Renal cortical epithelial cell (primary cell): ENCODE measurements around the gene KIAA1191. TPM values are rescaled to one million over a fixed set of nuclear protein-coding genes. Genes with fewer than 3 reads are reported as not detected.
"Not testable (repeated sequence)": the region's sequence is repeated elsewhere in the genome, so short reads cannot be mapped to it uniquely, and the experiment has no call there.

ENCODE experiments used
- DNase-seq: peaks from one replicate; pipeline ENCODE4 v3.0.0-alpha.2; 2011; ENCODE audit warnings: low read depth
- total RNA-seq: library from RNA; depleted of rRNA; stranded (reverse); fragments of >200 nt; gene quantifications from 2 replicates; pipeline ENCODE4 v1.2.3, GENCODE V29; 2014

The KIAA1191 gene
- 101 TPM in 2 replicates for total RNA-seq

DNA sequence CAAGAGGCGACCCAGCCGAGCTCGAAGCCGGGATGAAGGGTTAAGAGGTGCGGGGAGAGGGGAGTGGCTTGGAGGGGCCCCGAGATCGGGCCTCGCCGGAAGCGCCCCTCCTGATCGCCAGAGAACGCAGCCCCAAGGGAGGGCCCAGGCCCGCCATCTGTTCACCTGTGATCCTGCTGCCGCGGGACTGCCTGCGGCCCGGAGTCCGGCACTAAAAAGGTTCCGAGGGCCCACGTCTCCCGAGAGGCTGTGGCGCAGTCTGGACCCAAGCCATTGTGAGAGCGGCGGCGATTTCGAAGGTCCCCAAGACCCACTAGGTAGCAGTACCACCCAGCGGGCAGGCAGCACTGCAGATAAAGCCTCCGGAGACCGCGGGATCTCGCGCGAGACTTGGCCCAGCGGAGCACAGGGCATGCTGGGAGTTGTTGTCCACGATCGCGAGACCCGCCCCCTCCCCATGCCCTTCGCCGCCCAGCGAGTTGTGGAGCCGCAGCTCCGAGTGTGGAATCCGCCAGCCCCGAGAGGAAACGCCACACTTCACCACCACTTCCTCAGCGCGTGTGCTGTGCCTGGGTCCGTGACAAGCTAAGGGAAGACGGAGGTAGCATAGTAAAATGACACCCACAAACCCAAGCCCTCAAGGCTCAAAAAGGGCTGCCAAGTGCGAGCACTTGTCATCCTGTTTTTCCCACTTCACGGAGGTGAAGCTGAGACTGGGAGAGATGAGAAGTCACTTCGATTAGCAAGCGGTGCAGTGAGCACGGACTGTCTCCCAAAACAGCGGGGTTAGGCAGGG, at the start of gene KIAA1191:
Gene KIAA1191 (minus strand): TSS at position 328 of the 796 bp plus-strand sequence. CDS start 2,256 bp downstream, outside the sequence.
- DNase-seq: peak; percentile 86

- no peak for DNase-seq
Observed at GRCh38 chr5:176410486-176411180, 49.1 kb upstream of the KIAA1191 start.

GRCh38 chr5:176409765-176410164, 48.2 kb upstream of the KIAA1191 start:
- DNase-seq: no peak

GRCh38 chr5:176408590-176408989, 47.0 kb upstream of the KIAA1191 start:
- no peak for DNase-seq

DNA sequence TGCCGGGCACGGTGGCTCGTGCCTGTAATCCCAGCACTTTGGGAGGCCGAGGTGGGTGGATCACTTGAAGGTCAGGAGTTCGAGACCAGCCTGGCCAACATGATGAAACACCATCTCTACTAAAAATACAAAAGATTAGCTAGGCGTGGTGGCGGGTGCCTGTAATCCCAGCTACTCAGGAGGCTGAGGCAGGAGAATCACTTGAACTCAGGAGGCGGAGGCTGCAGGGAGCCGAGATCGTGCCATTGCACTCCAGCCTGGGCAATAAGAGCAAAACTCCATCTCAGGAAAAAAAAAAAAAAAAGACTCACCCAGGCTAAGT, 46.6 kb upstream of the KIAA1191 start:
- DNase-seq: not testable (repeated sequence)

DNA sequence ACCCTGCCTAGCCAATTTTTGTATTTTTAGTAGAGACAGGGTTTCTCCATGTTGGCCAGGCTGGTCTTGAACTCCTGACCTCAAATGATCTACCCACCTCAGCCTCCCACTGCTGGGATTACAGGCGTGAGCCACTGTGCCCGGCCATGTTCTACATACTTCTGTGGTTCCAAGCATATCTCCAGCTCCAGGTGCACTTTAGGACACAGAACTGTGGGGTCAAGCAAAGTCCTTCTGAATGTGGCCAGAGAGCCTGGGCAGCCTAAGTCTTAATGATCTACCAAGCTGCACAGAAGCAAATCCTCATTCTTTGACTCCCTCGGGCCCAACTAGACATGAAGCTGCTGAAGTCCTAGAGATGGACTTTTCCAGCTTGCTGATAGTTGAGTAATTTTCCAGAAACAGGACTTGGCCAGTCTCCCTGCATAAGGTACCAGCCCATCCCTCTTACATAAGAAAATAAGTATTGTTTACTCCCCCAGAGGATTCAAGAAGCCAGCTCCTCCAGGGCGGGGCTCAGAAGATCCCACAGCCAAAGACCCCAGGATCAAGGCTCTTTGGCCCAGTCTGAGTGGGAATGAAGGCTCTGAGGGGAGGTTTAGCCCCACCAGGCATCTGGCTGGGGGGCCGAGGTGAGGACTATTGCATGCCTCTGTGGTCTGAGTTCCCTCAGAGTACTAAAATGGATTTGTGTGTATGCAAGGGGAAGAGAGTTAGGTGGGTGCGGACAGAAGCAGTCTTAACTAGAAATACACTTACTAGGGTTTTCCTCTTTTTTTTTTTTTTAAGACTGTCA, 46.1 kb upstream of the KIAA1191 start:
- DNase-seq: no peak

DNA sequence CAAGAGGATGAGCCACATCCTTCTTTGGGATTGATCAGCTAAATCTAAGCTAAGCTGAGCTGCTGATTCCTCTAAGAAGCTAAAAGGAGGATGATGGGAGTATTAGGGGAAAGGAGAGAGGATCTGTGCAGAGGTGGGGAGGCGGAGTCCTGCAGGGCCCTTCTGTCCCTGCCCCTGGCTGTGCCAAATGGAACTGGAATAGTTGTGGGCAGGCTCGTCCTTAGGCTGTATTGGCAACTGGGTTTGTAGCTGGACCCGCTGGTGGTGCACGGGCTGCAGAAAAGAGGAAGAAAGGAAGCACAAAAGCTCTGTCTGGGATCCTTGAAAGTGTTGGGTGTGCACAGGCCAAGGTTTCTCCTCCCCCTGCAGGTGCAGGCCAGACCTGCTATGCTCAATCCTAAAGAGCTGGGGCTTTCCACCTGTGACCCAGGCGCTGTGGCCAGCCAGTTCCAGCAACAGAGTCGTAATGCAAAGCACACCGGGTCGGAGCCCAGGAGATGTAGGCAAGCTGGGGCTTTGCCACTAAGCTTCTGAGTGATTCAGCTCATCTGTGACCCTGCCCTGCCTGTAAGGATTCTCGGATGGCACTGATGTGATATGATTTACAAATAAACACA, 45.0 kb upstream of the KIAA1191 start:
- no peak for DNase-seq

GRCh38 chr5:176405656-176406435, 44.3 kb upstream of the KIAA1191 start:
- DNase-seq: no peak

DNA sequence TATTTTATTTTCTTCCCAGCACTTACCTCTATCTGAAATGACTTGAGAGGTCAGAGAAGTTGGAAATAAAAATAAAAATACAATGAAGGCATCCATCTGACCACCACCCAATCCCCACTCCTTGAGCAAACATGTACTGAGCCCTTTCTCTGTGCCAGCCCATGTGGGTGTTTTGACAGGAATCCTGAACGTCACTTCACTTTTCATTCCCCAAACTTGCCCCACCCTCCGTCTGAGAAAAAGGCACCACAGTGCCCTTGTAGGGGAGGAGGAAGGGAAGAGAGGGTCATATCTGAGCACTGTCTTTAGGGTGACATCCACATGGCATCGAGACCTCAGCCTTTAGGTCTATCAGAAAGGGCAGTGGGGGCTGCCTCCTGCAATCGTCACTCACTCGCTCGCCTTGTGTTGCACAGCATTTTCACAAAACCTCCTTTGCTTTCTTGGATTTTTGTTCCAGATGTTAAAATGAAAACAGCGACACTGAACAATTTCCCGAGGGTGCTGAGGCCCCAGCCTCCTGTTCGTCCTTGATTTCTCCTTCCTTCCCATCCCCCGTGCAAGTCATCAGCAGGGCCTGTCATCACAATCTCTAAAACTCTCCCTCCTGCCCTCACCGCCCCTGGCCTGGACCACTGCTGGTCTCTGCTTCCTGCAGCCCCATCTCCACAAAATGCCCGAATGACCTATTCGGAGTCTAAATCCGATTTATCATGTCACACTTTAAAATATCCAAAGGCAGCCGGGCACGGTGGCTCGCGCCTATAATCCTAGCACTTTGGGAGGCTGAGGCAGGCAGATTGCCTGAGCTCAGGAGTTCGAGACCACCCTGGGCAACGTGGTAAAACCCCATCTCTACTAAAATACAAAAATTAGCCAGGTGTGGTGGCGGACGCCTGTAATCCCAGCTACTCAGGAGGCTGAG, 40.0 kb upstream of the KIAA1191 start:
- DNase-seq: no peak

- no peak for DNase-seq
Observed at GRCh38 chr5:176400382-176401156, 39.0 kb upstream of the KIAA1191 start.

DNA sequence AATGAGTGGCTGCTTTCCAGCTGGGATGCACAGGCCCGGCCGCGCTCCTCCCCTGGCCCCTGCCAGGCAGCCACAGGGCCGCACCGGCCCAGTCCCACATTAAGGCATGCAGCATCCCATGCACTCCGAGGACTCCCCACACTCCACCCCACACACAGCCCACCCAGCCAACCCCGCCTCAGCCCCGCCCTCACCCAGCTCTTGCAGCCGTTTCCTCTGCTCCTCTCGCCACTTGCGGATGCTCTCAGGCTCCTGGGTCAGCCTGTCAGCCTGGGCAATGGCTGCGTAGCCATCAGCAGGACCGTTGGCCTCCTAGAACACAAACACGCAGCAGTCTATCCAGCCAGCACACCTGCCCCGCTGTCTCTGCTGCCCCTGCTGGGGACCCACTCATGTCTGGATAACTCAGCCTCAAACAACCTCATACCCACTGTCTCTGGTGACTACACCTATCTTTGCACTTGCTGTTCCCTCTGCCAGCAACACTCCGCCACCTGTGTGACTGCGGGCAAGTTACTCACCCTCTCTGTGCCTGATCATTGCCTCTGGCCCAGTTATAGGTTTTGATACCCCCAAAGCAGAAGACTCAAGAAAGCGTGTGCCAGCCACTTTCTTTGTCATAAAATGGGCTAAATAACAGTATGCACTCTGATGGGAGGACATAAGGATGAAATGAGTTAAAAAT, 36.3 kb upstream of the KIAA1191 start:
- DNase-seq: no peak

- DNase-seq: no peak
Observed at GRCh38 chr5:176396330-176396729, 34.8 kb upstream of the KIAA1191 start.

- no peak for DNase-seq
Observed at GRCh38 chr5:176394881-176395675, 33.5 kb upstream of the KIAA1191 start.

GRCh38 chr5:176394096-176394495, 32.5 kb upstream of the KIAA1191 start:
- no peak for DNase-seq

- no peak for DNase-seq
Observed at GRCh38 chr5:176392526-176392925, 31.0 kb upstream of the KIAA1191 start.

GRCh38 chr5:176391999-176392398, 30.4 kb upstream of the KIAA1191 start:
- DNase-seq: no peak

DNA sequence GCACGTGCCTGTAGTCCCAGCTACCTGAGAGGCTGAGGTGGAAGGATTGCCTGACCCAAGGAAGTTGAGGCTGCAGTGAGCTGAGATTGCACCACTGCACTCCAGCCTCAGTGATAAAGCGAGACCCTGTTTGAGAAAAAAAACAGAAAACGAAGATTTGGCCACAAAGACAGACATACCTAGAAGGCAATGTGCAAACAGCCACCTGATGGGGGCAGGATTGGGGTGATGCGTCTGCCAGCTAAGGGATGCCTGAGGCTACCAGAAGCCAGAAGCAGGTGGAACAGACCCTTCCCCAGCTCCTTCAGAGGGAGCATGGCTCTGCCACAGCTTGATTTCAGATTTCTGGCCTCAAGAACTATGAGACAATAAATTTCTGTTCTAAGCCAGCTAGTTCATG, 29.9 kb upstream of the KIAA1191 start:
- no peak for DNase-seq
